KBM-7 (cell line): ENCODE data around the gene SLC35D3.
"Not testable (repeated sequence)": the region's sequence is repeated elsewhere in the genome, so short reads cannot be mapped to it uniquely, and the experiment has no call there.

Source experiments
- DNase-seq: peaks from one replicate; pipeline ENCODE4 v3.0.0-alpha.2; 2015
- in situ Hi-C: fragments of 300-500 bp; cut with MboI; formaldehyde crosslinking; loops from 2 replicates; pipeline ENCODE4 v1.14.3; 2020; ENCODE audit warnings: low sequenced_read_pairs, low pct_unique_long_range_greater_than_20kb, mixed read lengths

The SLC35D3 gene

GRCh38 chr6:136959935-136960334, 37.8 kb downstream of the SLC35D3 start:
- in situ Hi-C loops: not testable (repeated sequence)

GRCh38 chr6:136960781-136961180, 38.7 kb downstream of the SLC35D3 start:
- no peak for DNase-seq
- in situ Hi-C loops: no loop called here

More at GRCh38 chr6:136959935-136960334, 37.8 kb downstream of the SLC35D3 start:
- DNase-seq: not testable (repeated sequence)

GRCh38 chr6:136961848-136962247, 39.7 kb downstream of the SLC35D3 start:
- in situ Hi-C loops: no loop called here
- DNase-seq: no peak

- in situ Hi-C loops: no loop called here
Observed at GRCh38 chr6:136962661-136963060, 40.6 kb downstream of the SLC35D3 start.

GRCh38 chr6:136963259-136963658, 41.2 kb downstream of the SLC35D3 start:
- in situ Hi-C loops: no loop called here
- no peak for DNase-seq

More at GRCh38 chr6:136962661-136963060, 40.6 kb downstream of the SLC35D3 start:
- peak; percentile 63 for DNase-seq

- in situ Hi-C loops: no loop called here
- DNase-seq: no peak
Observed at GRCh38 chr6:136964398-136964797, 42.3 kb downstream of the SLC35D3 start.

GRCh38 chr6:136967876-136968752, 46.0 kb downstream of the SLC35D3 start:
- in situ Hi-C loops: no loop called here
- peak; percentile 83 for DNase-seq

- in situ Hi-C loops: no loop called here
- no peak for DNase-seq
Observed at GRCh38 chr6:136968837-136969236, 46.7 kb downstream of the SLC35D3 start.

GRCh38 chr6:136969433-136969832, 47.3 kb downstream of the SLC35D3 start:
- DNase-seq: no peak

GRCh38 chr6:136969930-136970329, 47.8 kb downstream of the SLC35D3 start:
- in situ Hi-C loops: no loop called here
- DNase-seq: no peak

More at GRCh38 chr6:136969433-136969832, 47.3 kb downstream of the SLC35D3 start:
- in situ Hi-C loops: no loop called here

GRCh38 chr6:136971609-136972008, 49.5 kb downstream of the SLC35D3 start:
- no peak for DNase-seq
- in situ Hi-C loops: no loop called here

GRCh38 chr6:136973781-136974180, 51.7 kb downstream of the SLC35D3 start:
- in situ Hi-C loops, DNase-seq: not testable (repeated sequence)
